Left ventricle myocardium inferior (tissue), 1 donor: ENCODE measurements around the gene EFNA5. TPM values are rescaled to one million over a fixed set of nuclear protein-coding genes. Genes with fewer than 3 reads are reported as not detected.

Source experiments
- DNase-seq: peaks from one replicate; pipeline ENCODE4 v3.0.0-alpha.2; 2020
- H3K27ac ChIP-seq: fragments of 200-600 bp; replicated peaks from 2 replicates; pipeline ENCODE4 v1.8.0; 2021
- H3K27me3 ChIP-seq: fragments of 200-600 bp; 2 replicates; pipeline ENCODE4 v1.8.0; 2021; ENCODE audit warnings: low read depth
- H3K36me3 ChIP-seq: fragments of 200-600 bp; 2 replicates; pipeline ENCODE4 v1.8.0; 2021
- H3K4me1 ChIP-seq: fragments of 200-600 bp; 2 replicates; pipeline ENCODE4 v1.8.0; 2021
- H3K4me3 ChIP-seq: fragments of 200-600 bp; 2 replicates; pipeline ENCODE4 v1.8.0; 2021; ENCODE audit warnings: mild to moderate bottlenecking, moderate library complexity
- H3K9me3 ChIP-seq: fragments of 200-600 bp; replicated peaks from 2 replicates; pipeline ENCODE4 v1.8.0; 2021
- CTCF ChIP-seq: fragments of 200-600 bp; IDR thresholded peaks from 2 replicates; pipeline ENCODE4 v1.8.0; 2021; ENCODE audit warnings: antibody characterized with exemption, mild to moderate bottlenecking, borderline replicate concordance
- intact Hi-C: fragments of 100-400 bp; cut with micrococcal nuclease; formaldehyde crosslinking; loops from one replicate; pipeline ENCODE4 v1.11.0; 2022
- total RNA-seq: library from RNA; stranded (reverse); fragmentation: NEBNext Ultra II Directional; extraction: Animal tissue kit (Norgen Biotek cat#: 25700); gene quantifications from one replicate; pipeline ENCODE4 v1.2.1, GENCODE V29; 2021
- donor health status: DM: no; HTN: yes; CAD: no; lungs with severe emphysema.

EFNA5 gene
- total RNA-seq, 1 donor from 2014 or later: 28.2 TPM

- Histone ChIP-seq H3K27me3 (no peaks in the 10 kb centered on the region), H3K4me1 (peaks cover 57% of the 10 kb centered on the region), H3K9me3 (no peaks in the 10 kb centered on the region), H3K27ac (no peak overlapping the region), H3K4me3 (no peak overlapping the region), H3K36me3 (no peaks in the 10 kb centered on the region)
- no peak for TF ChIP-seq CTCF
- intact Hi-C loops: no loop called here
- DNase-seq: no peak
Measured at GRCh38 chr5:107418071-107418470, 252.7 kb downstream of the EFNA5 start.

GRCh38 chr5:107415762-107416161 lies 255.0 kb downstream of the EFNA5 start:
- no peak for DNase-seq
- no peaks in the 10 kb centered on the region for H3K9me3 ChIP-seq
- H3K4me3 ChIP-seq: no peak overlapping the region
- H3K36me3 ChIP-seq: no peaks in the 10 kb centered on the region
- TF ChIP-seq CTCF: no peak
- H3K27me3 ChIP-seq: no peaks in the 10 kb centered on the region
- intact Hi-C loops: no loop called here
- H3K27ac ChIP-seq: no peak overlapping the region
- H3K4me1 ChIP-seq: peaks cover 66% of the 10 kb centered on the region

- no peaks in the 10 kb centered on the region for H3K36me3 ChIP-seq
- TF ChIP-seq CTCF: no peak
- no peaks in the 10 kb centered on the region for H3K9me3 ChIP-seq
- H3K4me1 ChIP-seq: peaks cover 66% of the 10 kb centered on the region
- H3K4me3 ChIP-seq: no peak overlapping the region
- no peak overlapping the region for H3K27ac ChIP-seq
- no peaks in the 10 kb centered on the region for H3K27me3 ChIP-seq
- intact Hi-C loops: no loop called here
- DNase-seq: no peak
Measured at GRCh38 chr5:107414802-107415201, 255.9 kb downstream of the EFNA5 start.

GRCh38 chr5:107413754-107414153 lies 257.0 kb downstream of the EFNA5 start:
- intact Hi-C loops: no loop called here
- DNase-seq: no peak
- no peak for TF ChIP-seq CTCF
- Histone ChIP-seq H3K36me3 (no peaks in the 10 kb centered on the region), H3K9me3 (no peaks in the 10 kb centered on the region), H3K27me3 (no peaks in the 10 kb centered on the region), H3K4me1 (peaks cover 60% of the 10 kb centered on the region), H3K27ac (no peak overlapping the region), H3K4me3 (no peak overlapping the region)

GRCh38 chr5:107408564-107408963 lies 262.2 kb downstream of the EFNA5 start:
- no peak overlapping the region for H3K27ac ChIP-seq
- no peaks in the 10 kb centered on the region for H3K9me3 ChIP-seq
- H3K4me1 ChIP-seq: peaks cover 25% of the 10 kb centered on the region
- TF ChIP-seq CTCF: no peak
- no peaks in the 10 kb centered on the region for H3K27me3 ChIP-seq
- DNase-seq: no peak
- intact Hi-C loops: no loop called here
- H3K36me3 ChIP-seq: no peaks in the 10 kb centered on the region
- no peak overlapping the region for H3K4me3 ChIP-seq
